NCI-H2196 treated with DMSO at 0.1 percent for 48 hours (cell line): ENCODE data around the gene TBCB.
"Not testable (repeated sequence)": the region's sequence is repeated elsewhere in the genome, so short reads cannot be mapped to it uniquely, and the experiment has no call there.

ENCODE experiments used
- DNase-seq: peaks from one replicate; lab custom pipeline; 2025; ENCODE audit not compliant: unreplicated experiment; lab: John Stamatoyannopoulos, UW

Gene TBCB

GRCh38 chr19:36101550-36102327 is 13.5 kb upstream of the TBCB start:
- no peak for DNase-seq

GRCh38 chr19:36103040-36103626 is 12.1 kb upstream of the TBCB start:
- no peak for DNase-seq

GRCh38 chr19:36103842-36104552 is 11.3 kb upstream of the TBCB start:
- no peak for DNase-seq

- no peak for DNase-seq
These were observed 8.8 kb upstream of the TBCB start for GRCh38 chr19:36106441-36106840.

GRCh38 chr19:36106991-36107390 is 8.3 kb upstream of the TBCB start:
- no peak for DNase-seq

GRCh38 chr19:36108684-36109083 is 6.6 kb upstream of the TBCB start:
- DNase-seq: no peak

- DNase-seq: no peak
These were observed 4.6 kb upstream of the TBCB start, which contains the start of gene OVOL3 for GRCh38 chr19:36110487-36111199. OVOL3 (plus strand) TSS chr19:36111143; CDS start chr19:36111203, 60 bp downstream.

GRCh38 chr19:36111200-36111539 is 4.1 kb upstream of the TBCB start:
- no peak for DNase-seq

- DNase-seq: no peak
These were observed 2.6 kb upstream of the TBCB start for GRCh38 chr19:36112678-36113077.

- DNase-seq: no peak
These were observed 1.8 kb upstream of the TBCB start for GRCh38 chr19:36113425-36113824.

GRCh38 chr19:36113894-36114720 is 1.2 kb upstream of the TBCB start:
- DNase-seq: no peak

GRCh38 chr19:36114721-36115452 is 381 bp upstream of the TBCB start, which contains the start of gene POLR2I:
POLR2I (minus strand) TSS chr19:36114875; CDS start chr19:36114856, 19 bp downstream.
- DNase-seq: peak; percentile 100

GRCh38 chr19:36116344-36116637 is 1.0 kb downstream of the TBCB start:
- no peak for DNase-seq

- no peak for DNase-seq
These were observed 5.1 kb downstream of the TBCB start for GRCh38 chr19:36120092-36120983.

- no peak for DNase-seq
These were observed 5.7 kb downstream of the TBCB start for GRCh38 chr19:36120984-36121358.

GRCh38 chr19:36121486-36122124 is 6.3 kb downstream of the TBCB start:
- DNase-seq: no peak

- DNase-seq: no peak
These were observed 10.3 kb downstream of the TBCB start for GRCh38 chr19:36125557-36125956.

- no peak for DNase-seq
These were observed 13.1 kb downstream of the TBCB start for GRCh38 chr19:36128392-36128736.

GRCh38 chr19:36131221-36131620 is 16.0 kb downstream of the TBCB start:
- DNase-seq: not testable (repeated sequence)
